ENCODE results near the gene DCBLD1. TPM values are rescaled to one million over a fixed set of nuclear protein-coding genes. Genes with fewer than 3 reads are reported as not detected.
A peak's percentile ranks its signal among the peaks of the same experiment; 100 is the strongest.

The DCBLD1 gene
- total and polyA plus RNA-seq, 2 of the 13 experiments (the other 11 are each of a cell fraction or from before 2014, with no cell fraction given), result 23.2 to 41.5 TPM

DNA sequence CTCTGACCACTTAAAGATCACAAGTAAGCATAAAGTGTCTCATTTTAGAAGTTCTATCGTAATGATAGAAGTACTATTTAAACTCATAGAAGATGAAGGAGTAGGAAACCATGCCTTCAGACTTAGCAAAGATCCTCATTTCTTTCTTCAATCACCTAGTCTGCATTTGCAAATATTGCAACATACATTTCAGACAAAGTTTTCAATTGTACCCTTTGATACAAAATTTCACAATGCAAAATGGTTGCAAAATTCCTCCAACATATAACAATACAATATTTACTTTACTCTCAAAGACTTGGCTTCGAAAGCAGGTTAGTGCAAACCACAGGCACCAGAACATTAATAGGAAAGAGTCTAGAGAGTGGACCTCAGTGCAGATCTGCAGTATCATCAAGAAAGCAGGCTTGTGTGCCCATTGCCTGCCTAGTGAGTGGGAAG, 40.6 kb upstream of the DCBLD1 start (continued):
- TF ChIP-seq REST (IDR thresholded peaks at IDR 0.05; ENCODE audit: borderline replicate concordance in 1 of 2, low read depth in 1 of 2, low read length in 2 of 2) (no peak), TEF (CRISPR knock-in tag; IDR thresholded peaks at IDR 0.05) (peak; percentile 62; the same call in 1 of the 2 replicates), KMT2A (CRISPR knock-in tag; IDR thresholded peaks at IDR 0.05) (no peak; the same call in 1 of the 2 replicates), CSRNP2 (CRISPR knock-in tag; conservative IDR thresholded peaks at IDR 0.05; ENCODE audit: low read depth) (no peak), ZNF652 (CRISPR knock-in tag; IDR thresholded peaks at IDR 0.05; ENCODE audit: borderline replicate concordance, low read depth) (no peak), JARID2 (CRISPR knock-in tag; IDR thresholded peaks at IDR 0.05; ENCODE audit: insufficient replicate concordance) (no peak), TCF7 (IDR thresholded peaks at IDR 0.05; ENCODE audit: low read depth) (peak; percentile 93), GABPB1 (CRISPR knock-in tag; IDR thresholded peaks at IDR 0.05) (0 out of 2 replicates have a peak, but pooled peaks have one; percentile 17), ZNF44 (CRISPR knock-in tag; IDR thresholded peaks at IDR 0.05) (no peak), ZNF354B (CRISPR knock-in tag; IDR thresholded peaks at IDR 0.05) (no peak), ZNF724P (CRISPR knock-in tag; IDR thresholded peaks at IDR 0.05; ENCODE audit: borderline replicate concordance) (no peak), GATA4 (IDR thresholded peaks at IDR 0.05; ENCODE audit: borderline replicate concordance, low read depth) (no peak; the same call in 1 of the 2 replicates), YEATS4 (CRISPR knock-in tag; IDR thresholded peaks at IDR 0.05; ENCODE audit: borderline replicate concordance) (no peak)
- TF ChIP-seq, protein P1, sequence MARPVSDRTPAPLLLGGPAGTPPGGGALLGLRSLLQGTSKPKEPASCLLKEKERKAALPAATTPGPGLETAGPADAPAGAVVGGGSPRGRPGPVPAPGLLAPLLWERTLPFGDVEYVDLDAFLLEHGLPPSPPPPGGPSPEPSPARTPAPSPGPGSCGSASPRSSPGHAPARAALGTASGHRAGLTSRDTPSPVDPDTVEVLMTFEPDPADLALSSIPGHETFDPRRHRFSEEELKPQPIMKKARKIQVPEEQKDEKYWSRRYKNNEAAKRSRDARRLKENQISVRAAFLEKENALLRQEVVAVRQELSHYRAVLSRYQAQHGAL (CRISPR knock-in tag; IDR thresholded peaks at IDR 0.05; ENCODE audit: not compliant biosample characterization), result no peak
